Measurements from ENCODE around the gene PTEN. TPM values are rescaled to one million over a fixed set of nuclear protein-coding genes. Genes with fewer than 3 reads are reported as not detected.
"Not testable (repeated sequence)": the region's sequence is repeated elsewhere in the genome, so short reads cannot be mapped to it uniquely, and the experiment has no call there.

Gene PTEN
- total RNA-seq, 1 experiment from 2014 or later = 66.0 TPM

- no peak for TF ChIP-seq CTCF (conservative IDR thresholded peaks at IDR 0.05; ENCODE audit: low read depth, low read length)
- no peak for TF ChIP-seq EZH2 (IDR thresholded peaks at IDR 0.05; ENCODE audit: borderline replicate concordance, low read depth, low read length, poor library complexity, severe bottlenecking)
- H3K9me3 ChIP-seq (ENCODE audit: low read depth, low read length, poor library complexity, severe bottlenecking) = no peaks in the 10 kb centered on the region
- H3K27ac ChIP-seq (ENCODE audit: low read depth, low read length, poor library complexity, severe bottlenecking) = peak overlapping the region; percentile 91
- CTCF ChIA-PET = interaction anchor here (1.3 to 1.7 kb wide), 2 partner anchors 252 to 527 kb away, joined by 4 to 14 read pairs; no protein-coding TSS in a partner anchor
- intact Hi-C loops (cut with micrococcal nuclease; ENCODE audit: unreplicated experiment) = loop anchor here (2.0 to 10.0 kb wide), 4 partner anchors 113 to 690 kb away; partner anchors contain the start of gene PAPSS2
- peak; percentile 97 for DNase-seq (ENCODE audit: low spot score)
- no peaks in the 10 kb centered on the region for H3K27me3 ChIP-seq (replicated peaks; ENCODE audit: insufficient read depth, low read depth, low read length, poor library complexity)
- H3K4me3 ChIP-seq (ENCODE audit: low read depth, low read length, poor library complexity, severe bottlenecking) = peak overlapping the region; percentile 80
- peaks cover 5% of the 10 kb centered on the region for H3K4me1 ChIP-seq (ENCODE audit: insufficient read depth, low read length, poor library complexity, severe bottlenecking)
- POLR2A ChIA-PET (ENCODE audit: low non-redundant PET) = interaction anchor here (0.6 to 0.7 kb wide), 2 partner anchors 10 to 1110 kb away, joined by 3 to 4 read pairs; no protein-coding TSS in a partner anchor
- no peaks in the 10 kb centered on the region for H3K36me3 ChIP-seq (ENCODE audit: insufficient read depth, low read length, poor library complexity, severe bottlenecking)
- no TSS peak for BruUV-seq (replicated peaks)
These were observed 1.3 kb upstream of the PTEN start for GRCh38 chr10:87861953-87862678.

- POLR2A ChIA-PET (ENCODE audit: low non-redundant PET) = no interaction called here
- DNase-seq (ENCODE audit: low spot score) = no peak
- CTCF ChIA-PET = interaction anchor here (1.3 to 1.7 kb wide), 2 partner anchors 251 to 527 kb away, joined by 4 to 14 read pairs; no protein-coding TSS in a partner anchor
- peak overlapping the region; percentile 80 for H3K4me3 ChIP-seq (ENCODE audit: low read depth, low read length, poor library complexity, severe bottlenecking)
- no TSS peak for BruUV-seq (replicated peaks)
- intact Hi-C loops (cut with micrococcal nuclease; ENCODE audit: unreplicated experiment) = loop anchor here (5.0 to 10.0 kb wide), 3 partner anchors 112 to 690 kb away; partner anchors contain the start of gene PAPSS2
- no peaks in the 10 kb centered on the region for H3K36me3 ChIP-seq (ENCODE audit: insufficient read depth, low read length, poor library complexity, severe bottlenecking)
- TF ChIP-seq EZH2 (IDR thresholded peaks at IDR 0.05; ENCODE audit: borderline replicate concordance, low read depth, low read length, poor library complexity, severe bottlenecking) (no peak), CTCF (conservative IDR thresholded peaks at IDR 0.05; ENCODE audit: low read depth, low read length) (no peak)
- H3K4me1 ChIP-seq (ENCODE audit: insufficient read depth, low read length, poor library complexity, severe bottlenecking) = peaks cover 5% of the 10 kb centered on the region
- H3K27me3 ChIP-seq (replicated peaks; ENCODE audit: insufficient read depth, low read depth, low read length, poor library complexity) = no peaks in the 10 kb centered on the region
- H3K9me3 ChIP-seq (ENCODE audit: low read depth, low read length, poor library complexity, severe bottlenecking) = no peaks in the 10 kb centered on the region
- H3K27ac ChIP-seq (ENCODE audit: low read depth, low read length, poor library complexity, severe bottlenecking) = peak overlapping the region; percentile 91
These were observed 759 bp upstream of the PTEN start for GRCh38 chr10:87862679-87863052.

GRCh38 chr10:87863951-87864495 is 598 bp downstream of the PTEN start:
- CTCF ChIA-PET; POLR2A ChIA-PET (ENCODE audit: low non-redundant PET); BruUV-seq (replicated peaks); H3K9me3 ChIP-seq (ENCODE audit: low read depth, low read length, poor library complexity, severe bottlenecking); H3K27me3 ChIP-seq (replicated peaks; ENCODE audit: insufficient read depth, low read depth, low read length, poor library complexity); H3K36me3 ChIP-seq (ENCODE audit: insufficient read depth, low read length, poor library complexity, severe bottlenecking): not testable (repeated sequence)
- Histone ChIP-seq H3K4me3 (ENCODE audit: low read depth, low read length, poor library complexity, severe bottlenecking) (peak overlapping the region; percentile 80), H3K27ac (ENCODE audit: low read depth, low read length, poor library complexity, severe bottlenecking) (peak overlapping the region; percentile 91), H3K4me1 (ENCODE audit: insufficient read depth, low read length, poor library complexity, severe bottlenecking) (peaks cover 18% of the 10 kb centered on the region)
- DNase-seq (ENCODE audit: low spot score) = peak; percentile 34
- intact Hi-C loops (cut with micrococcal nuclease; ENCODE audit: unreplicated experiment) = loop anchor here (5.0 to 10.0 kb wide), 3 partner anchors 111 to 688 kb away; partner anchors contain the start of gene PAPSS2

Measured in A673 (cell line).